ENCODE results near the gene BCAR3. TPM values are rescaled to one million over a fixed set of nuclear protein-coding genes. Genes with fewer than 3 reads are reported as not detected.

The BCAR3 gene
- total RNA-seq, 1 experiment from 2014 or later, result 33.9 TPM

- ChIA-PET CTCF (no interaction called here), POLR2A (no interaction called here)
- in situ Hi-C loops (cut with HindIII; ENCODE audit: low pct_unique_long_range_greater_than_20kb, low sequenced_read_pairs) (no loop called here), intact Hi-C loops (cut with micrococcal nuclease; ENCODE audit: unreplicated experiment) (no loop called here)
- DNase-seq (ENCODE audit: low read depth, low spot score) (no peak), ATAC-seq (no peak)
- Histone ChIP-seq H3K4me1 (ENCODE audit: control insufficient read depth, insufficient read depth, low read length) (peaks cover 73% of the 10 kb centered on the region), H3K36me3 (ENCODE audit: control insufficient read depth, insufficient read depth, low read length) (no peaks in the 10 kb centered on the region), H3K27ac (ENCODE audit: low read length) (peak overlapping the region; percentile 54; the same call in 1 of the 2 replicates), H3K4me3 (ENCODE audit: low read depth in 2 of 2, low read length in 2 of 2) (no peak overlapping the region), H3K9me3 (ENCODE audit: control insufficient read depth, insufficient read depth, low read depth, low read length) (no peaks in the 10 kb centered on the region), H3K27me3 (ENCODE audit: control insufficient read depth, insufficient read depth, low read length) (no peaks in the 10 kb centered on the region)
- TF ChIP-seq SIN3A (IDR thresholded peaks at IDR 0.05; ENCODE audit: borderline replicate concordance, insufficient read depth, low read depth, low read length), result no peak
- TF ChIP-seq TCF7L2 (IDR thresholded peaks at IDR 0.05; ENCODE audit: low read depth, low read length), result no peak
- TF ChIP-seq REST (IDR thresholded peaks at IDR 0.05; ENCODE audit: insufficient read depth in 1 of 2, low read depth in 2 of 2, low read length in 1 of 2), result no peak
- TF ChIP-seq, protein P1, sequence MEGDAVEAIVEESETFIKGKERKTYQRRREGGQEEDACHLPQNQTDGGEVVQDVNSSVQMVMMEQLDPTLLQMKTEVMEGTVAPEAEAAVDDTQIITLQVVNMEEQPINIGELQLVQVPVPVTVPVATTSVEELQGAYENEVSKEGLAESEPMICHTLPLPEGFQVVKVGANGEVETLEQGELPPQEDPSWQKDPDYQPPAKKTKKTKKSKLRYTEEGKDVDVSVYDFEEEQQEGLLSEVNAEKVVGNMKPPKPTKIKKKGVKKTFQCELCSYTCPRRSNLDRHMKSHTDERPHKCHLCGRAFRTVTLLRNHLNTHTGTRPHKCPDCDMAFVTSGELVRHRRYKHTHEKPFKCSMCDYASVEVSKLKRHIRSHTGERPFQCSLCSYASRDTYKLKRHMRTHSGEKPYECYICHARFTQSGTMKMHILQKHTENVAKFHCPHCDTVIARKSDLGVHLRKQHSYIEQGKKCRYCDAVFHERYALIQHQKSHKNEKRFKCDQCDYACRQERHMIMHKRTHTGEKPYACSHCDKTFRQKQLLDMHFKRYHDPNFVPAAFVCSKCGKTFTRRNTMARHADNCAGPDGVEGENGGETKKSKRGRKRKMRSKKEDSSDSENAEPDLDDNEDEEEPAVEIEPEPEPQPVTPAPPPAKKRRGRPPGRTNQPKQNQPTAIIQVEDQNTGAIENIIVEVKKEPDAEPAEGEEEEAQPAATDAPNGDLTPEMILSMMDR (IDR thresholded peaks at IDR 0.05), result no peak
- TF ChIP-seq POLR2AphosphoS5 (IDR thresholded peaks at IDR 0.05; ENCODE audit: low read depth, low read length), result no peak
- BruUV-seq (replicated peaks), result no TSS peak
These were observed 60.4 kb downstream of the BCAR3 start for GRCh38 chr1:93621246-93621645.

DNA sequence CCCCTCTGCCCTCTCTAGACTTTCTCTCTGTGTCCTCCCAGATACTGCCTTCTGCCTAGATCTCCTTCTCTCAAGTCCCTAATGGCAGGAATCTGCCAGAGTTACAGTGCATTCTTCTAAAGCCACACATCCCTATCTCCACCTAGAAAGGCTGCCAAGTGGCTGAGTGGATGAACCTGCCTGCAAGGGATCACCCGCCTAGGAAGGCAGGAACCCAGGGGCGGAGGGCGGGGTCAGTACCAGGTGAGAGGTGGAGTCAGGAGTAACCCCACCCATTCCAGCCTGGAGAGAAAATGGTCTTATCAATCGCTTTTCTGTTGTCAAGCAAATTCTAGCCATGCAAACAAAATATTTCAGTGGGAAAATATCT lies 60.8 kb downstream of the BCAR3 start:
- ATAC-seq, result no peak
- POLR2A ChIA-PET, result no interaction called here

More for the DNA sequence above, 60.8 kb downstream of the BCAR3 start:
- H3K4me3 ChIP-seq (ENCODE audit: low read depth in 2 of 2, low read length in 2 of 2), result no peak overlapping the region
- H3K27me3 ChIP-seq (ENCODE audit: control insufficient read depth, insufficient read depth, low read length), result no peaks in the 10 kb centered on the region
- BruUV-seq (replicated peaks), result no TSS peak
- intact Hi-C loops (cut with micrococcal nuclease; ENCODE audit: unreplicated experiment), result no loop called here
- no peaks in the 10 kb centered on the region for H3K9me3 ChIP-seq (ENCODE audit: control insufficient read depth, insufficient read depth, low read depth, low read length)
- TF ChIP-seq REST (IDR thresholded peaks at IDR 0.05; ENCODE audit: insufficient read depth in 1 of 2, low read depth in 2 of 2, low read length in 1 of 2) (no peak), SIN3A (IDR thresholded peaks at IDR 0.05; ENCODE audit: borderline replicate concordance, insufficient read depth, low read depth, low read length) (no peak), POLR2AphosphoS5 (IDR thresholded peaks at IDR 0.05; ENCODE audit: low read depth, low read length) (no peak), TCF7L2 (IDR thresholded peaks at IDR 0.05; ENCODE audit: low read depth, low read length) (no peak)
- TF ChIP-seq, protein P1 (IDR thresholded peaks at IDR 0.05), result no peak
- peaks cover 73% of the 10 kb centered on the region for H3K4me1 ChIP-seq (ENCODE audit: control insufficient read depth, insufficient read depth, low read length)
- in situ Hi-C loops (cut with HindIII; ENCODE audit: low pct_unique_long_range_greater_than_20kb, low sequenced_read_pairs), result no loop called here
- H3K27ac ChIP-seq (ENCODE audit: low read length), result no peak overlapping the region
- H3K36me3 ChIP-seq (ENCODE audit: control insufficient read depth, insufficient read depth, low read length), result no peaks in the 10 kb centered on the region
- no peak for DNase-seq (ENCODE audit: low read depth, low spot score)
- CTCF ChIA-PET, result no interaction called here

All from Panc1 (cell line).